Activated effector memory CD4-positive, alpha-beta T cell treated with anti-CD3 and anti-CD28 coated beads, Interleukin-2, amount 50 U/mL, for 16 hours (primary cell): ENCODE measurements around the gene RPS3A.
A peak's percentile ranks its signal among the peaks of the same experiment; 100 is the strongest.
"Not testable (repeated sequence)": the region's sequence is repeated elsewhere in the genome, so short reads cannot be mapped to it uniquely, and the experiment has no call there.

Experiments used
- DNase-seq: peaks from one replicate; pipeline ENCODE4 v3.0.0-alpha.2; 2020

The RPS3A gene

GRCh38 chr4:151117371-151117962 is 18.0 kb downstream of the RPS3A start:
- peak; percentile 73 for DNase-seq

- no peak for DNase-seq
These were observed 30.4 kb downstream of the RPS3A start for GRCh38 chr4:151129796-151130195.

GRCh38 chr4:151133311-151133710 is 33.9 kb downstream of the RPS3A start:
- no peak for DNase-seq

GRCh38 chr4:151136048-151136447 is 36.6 kb downstream of the RPS3A start:
- not testable (repeated sequence) for DNase-seq

GRCh38 chr4:151139814-151140213 is 40.4 kb downstream of the RPS3A start:
- DNase-seq: no peak

- DNase-seq: no peak
These were observed 43.3 kb downstream of the RPS3A start for GRCh38 chr4:151142758-151143157.

GRCh38 chr4:151143162-151143561 is 43.7 kb downstream of the RPS3A start:
- DNase-seq: no peak

GRCh38 chr4:151143811-151144210 is 44.4 kb downstream of the RPS3A start:
- no peak for DNase-seq

- DNase-seq: no peak
These were observed 45.1 kb downstream of the RPS3A start for GRCh38 chr4:151144329-151145072.

- DNase-seq: no peak
These were observed 47.6 kb downstream of the RPS3A start for GRCh38 chr4:151147000-151147399.

- DNase-seq: no peak
These were observed 48.8 kb downstream of the RPS3A start for GRCh38 chr4:151148261-151148660.

GRCh38 chr4:151150821-151151580 is 51.6 kb downstream of the RPS3A start:
- DNase-seq: no peak

GRCh38 chr4:151152028-151152427 is 52.6 kb downstream of the RPS3A start:
- no peak for DNase-seq

GRCh38 chr4:151153585-151153984 is 54.2 kb downstream of the RPS3A start:
- no peak for DNase-seq
